ENCODE measurements around the gene MBD3L4. TPM values are rescaled to one million over a fixed set of nuclear protein-coding genes. Genes with fewer than 3 reads are reported as not detected.
A peak's percentile ranks its signal among the peaks of the same experiment; 100 is the strongest.
"Not testable (repeated sequence)": the region's sequence is repeated elsewhere in the genome, so short reads cannot be mapped to it uniquely, and the experiment has no call there.

MBD3L4 gene
- not detected in 2 replicates for polyA plus RNA-seq (2014; cell fraction: cytosol; rRNA removed)
- polyA plus RNA-seq (2014; cell fraction: nucleus; rRNA removed): not detected in 2 replicates

DNA sequence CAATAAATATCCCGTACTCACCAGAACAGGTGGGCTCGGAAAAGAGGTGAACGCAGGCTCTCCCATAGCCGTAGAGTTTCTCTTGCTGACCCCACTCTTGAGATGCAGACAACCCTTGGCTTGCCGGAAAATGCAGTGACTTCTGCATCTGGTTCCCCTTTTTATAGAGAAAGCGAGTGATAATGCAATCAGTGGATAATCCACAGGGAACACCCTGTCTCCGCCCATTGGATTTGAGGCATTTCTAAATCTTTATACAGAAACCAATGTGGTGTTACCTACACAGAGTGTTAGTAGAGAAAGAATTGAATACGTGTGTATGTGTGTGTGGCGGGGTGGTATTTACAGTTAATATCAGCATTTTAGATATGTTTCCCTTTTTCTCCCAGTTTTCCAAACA, at the start of gene MBD3L4:
TSS of gene MBD3L4 (minus strand) at position 101 of the 400 bp plus-strand sequence. CDS start at position 66, 35 bp downstream.
- not testable (repeated sequence) for DNase-seq (ENCODE audit: low spot score)

DNA sequence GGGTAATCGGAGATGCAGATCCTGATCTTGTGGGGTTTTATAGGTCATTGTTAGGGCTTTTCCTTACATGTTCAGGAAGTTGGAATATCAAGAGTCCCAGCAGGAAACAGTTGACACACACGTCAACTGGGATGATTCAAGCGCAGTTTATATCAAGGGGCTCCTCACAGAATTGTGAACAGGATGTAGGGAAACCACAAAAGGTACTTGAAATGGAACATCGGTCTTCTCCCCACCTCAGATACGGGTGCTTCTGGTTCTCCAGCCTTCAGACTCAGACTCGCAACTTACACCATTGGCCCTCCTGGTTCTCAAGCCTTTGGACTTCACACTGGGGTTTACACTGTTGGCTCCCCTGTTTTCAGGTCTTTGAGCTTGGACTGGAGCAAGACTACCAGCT, 49.0 kb upstream of the MBD3L4 start:
- DNase-seq (ENCODE audit: low spot score): no peak

DNA sequence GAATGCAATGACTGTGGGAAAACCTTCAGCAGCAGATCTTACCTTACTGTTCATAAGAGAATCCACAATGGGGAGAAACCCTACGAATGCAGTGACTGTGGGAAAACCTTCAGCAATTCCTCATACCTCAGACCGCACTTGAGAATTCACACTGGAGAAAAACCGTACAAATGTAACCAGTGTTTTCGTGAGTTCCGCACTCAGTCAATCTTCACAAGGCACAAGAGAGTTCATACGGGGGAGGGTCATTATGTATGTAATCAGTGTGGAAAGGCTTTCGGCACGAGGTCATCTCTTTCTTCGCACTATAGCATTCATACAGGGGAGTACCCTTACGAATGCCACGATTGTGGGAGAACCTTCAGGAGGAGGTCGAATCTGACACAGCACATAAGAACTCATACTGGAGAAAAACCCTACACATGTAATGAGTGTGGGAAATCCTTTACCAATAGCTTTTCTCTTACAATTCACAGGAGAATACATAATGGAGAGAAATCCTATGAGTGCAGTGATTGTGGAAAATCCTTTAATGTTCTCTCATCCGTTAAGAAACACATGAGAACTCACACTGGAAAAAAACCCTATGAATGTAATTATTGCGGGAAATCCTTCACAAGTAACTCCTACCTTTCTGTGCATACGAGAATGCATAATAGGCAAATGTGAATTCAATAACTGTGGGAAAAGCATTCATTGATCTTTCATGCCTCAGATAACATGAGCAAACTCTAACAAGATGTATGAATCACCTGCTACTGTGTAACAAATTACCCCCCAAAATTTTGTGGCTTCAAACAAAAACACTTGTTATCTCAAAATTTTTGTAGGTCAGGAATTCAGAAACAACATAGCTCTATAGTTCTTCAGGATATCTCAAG, 43.3 kb upstream of the MBD3L4 start:
- peak; percentile 18 for DNase-seq (ENCODE audit: low spot score)

DNA sequence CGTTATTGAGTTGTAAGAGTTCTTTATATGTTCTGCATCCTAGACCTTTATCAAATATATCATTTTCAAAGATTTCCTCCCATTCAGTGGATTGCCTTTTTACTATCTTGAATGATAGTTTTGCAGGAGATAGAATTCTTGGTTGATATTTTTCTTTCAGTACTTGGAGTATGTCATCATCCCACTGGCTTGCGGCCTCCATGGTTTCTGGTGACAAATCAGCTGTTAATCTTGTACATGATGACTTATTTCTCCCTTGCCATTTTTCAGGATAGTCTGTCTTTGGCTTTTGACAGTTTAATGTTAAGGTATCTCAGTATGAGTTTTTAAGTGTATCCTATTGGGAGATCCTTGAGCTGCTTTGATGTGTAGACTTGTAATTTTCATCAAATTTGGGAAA, 38.0 kb upstream of the MBD3L4 start:
- no peak for DNase-seq (ENCODE audit: low spot score)

DNA sequence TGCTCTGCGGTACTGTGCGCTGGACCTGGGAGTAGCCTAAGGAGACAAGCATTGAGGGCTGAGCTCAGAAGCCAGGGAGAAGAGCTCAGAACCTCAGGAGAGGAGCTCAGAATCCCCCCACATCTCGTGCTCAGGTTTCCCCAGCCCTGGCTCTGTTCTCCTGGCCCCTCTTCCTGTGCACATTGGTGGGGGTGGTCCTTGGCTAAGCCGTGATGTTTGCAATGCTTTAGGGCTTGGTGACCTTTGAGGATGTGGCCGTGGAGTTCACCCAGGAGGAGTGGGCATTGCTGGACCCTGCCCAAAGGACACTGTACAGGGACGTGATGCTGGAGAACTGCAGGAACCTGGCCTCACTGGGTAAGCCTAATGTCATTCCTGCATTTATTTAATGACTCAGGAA, 36.2 kb upstream of the MBD3L4 start:
- DNase-seq (ENCODE audit: low spot score): no peak

DNA sequence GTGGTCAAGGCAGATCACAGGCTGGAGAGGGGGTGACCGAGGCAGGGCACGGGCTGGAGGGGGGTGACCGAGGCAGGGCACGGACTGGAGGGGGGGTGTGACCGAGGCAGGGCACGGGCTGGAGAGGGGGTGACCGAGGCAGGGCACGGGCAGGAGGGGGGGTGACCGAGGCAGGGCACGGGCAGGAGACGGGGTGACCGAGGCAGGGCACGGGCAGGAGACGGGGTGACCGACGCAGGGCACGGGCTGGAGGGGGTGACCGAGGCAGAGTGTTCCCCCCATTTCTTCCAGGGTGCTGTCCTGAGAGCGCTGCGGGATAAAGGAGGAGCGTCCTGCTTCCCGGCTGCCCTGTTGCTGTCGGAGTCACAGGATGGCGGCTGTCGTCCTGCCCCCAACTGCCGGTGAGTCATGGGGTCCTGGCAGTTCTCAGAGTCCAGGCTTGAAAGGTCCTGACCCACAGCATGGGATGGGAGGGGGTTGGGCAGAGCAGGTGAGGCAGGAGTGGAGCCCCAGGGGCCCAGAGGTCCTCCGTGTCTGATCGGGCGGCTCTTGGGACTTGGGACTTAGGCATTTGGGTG, 34.8 kb upstream of the MBD3L4 start:
- no peak for DNase-seq (ENCODE audit: low spot score)

DNA sequence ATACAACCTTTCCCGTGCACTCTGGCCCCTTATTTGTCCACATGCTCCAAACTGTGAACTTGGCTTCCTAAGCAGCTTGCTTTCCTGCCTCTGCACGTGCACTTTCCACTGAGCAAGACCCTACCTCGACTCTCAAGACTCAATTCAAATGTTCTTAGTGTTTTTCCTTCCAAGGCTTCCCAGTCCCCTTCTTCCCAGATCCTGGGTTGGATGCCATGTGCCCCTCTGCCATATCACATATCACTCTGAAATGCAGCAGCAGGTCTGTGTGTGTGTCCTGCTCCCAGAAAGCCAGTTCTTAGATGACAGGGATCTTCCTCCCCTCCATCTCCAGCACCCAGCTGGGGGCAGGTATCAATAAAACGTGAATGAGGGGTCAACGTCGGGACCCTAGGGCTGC, 32.6 kb upstream of the MBD3L4 start:
- DNase-seq (ENCODE audit: low spot score): no peak

DNA sequence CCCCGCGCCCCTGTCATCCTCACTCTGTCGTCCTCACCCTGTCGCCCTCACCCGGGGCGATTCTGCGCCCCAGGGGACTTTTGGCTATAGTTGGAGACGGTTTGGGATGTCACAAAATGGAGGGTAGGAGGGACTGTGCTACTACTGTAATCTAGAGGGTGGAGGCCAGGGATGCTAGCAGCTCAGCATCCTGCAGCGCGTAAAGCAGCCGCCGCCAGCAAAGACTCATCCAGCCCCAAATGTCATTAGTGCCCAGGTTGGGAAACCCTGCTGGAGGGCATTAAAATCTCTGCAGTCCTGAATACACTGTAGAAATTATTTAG, 29.9 kb upstream of the MBD3L4 start:
- no peak for DNase-seq (ENCODE audit: low spot score)

DNA sequence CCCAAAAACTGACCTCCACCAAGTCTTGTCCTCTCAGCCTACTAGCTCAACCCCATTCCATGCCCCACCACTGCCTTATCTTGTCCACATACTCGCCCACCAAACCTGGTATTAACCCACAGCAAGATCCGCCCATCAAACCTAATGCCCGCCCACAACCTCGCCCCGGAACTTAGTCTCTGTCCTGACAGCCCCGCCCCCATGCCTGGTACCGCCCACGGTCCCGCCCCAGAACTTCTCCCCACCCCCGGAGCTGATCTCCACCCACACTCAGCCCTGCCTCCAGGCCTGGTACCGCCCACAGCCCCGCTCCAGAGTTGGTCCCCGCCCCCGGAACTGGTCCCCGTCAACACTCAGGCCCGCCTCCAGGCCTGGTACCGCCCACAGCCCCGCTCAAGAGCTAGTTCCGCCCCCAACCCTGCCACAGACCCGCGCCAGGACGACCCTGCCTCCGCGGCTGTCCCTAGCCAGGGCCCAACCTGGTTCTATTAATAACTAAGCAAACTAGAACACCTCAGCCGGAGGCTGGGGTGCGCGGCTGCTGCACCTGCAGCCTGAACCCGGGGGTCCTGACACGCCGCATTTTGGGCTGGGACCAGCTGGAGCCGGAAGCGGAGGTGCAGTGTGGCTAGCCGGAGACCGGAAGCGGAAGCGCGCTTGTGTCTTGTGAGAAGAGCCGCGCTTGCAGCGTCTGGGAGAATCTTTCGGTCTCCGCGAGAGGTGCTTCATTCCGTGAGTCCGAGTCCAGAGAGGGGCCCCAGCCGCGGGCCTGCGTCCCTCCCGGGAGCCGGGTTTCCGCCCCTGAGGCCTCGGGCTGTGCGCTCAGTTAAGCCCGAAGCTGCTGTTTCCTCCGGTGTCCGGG, 29.3 kb upstream of the MBD3L4 start, which contains the start of gene ZNF557:
TSS of gene ZNF557 (plus strand) at position 662 of the 862 bp plus-strand sequence. CDS start 5,372 bp downstream, outside the sequence.
- DNase-seq (ENCODE audit: low spot score): peak; percentile 92

DNA sequence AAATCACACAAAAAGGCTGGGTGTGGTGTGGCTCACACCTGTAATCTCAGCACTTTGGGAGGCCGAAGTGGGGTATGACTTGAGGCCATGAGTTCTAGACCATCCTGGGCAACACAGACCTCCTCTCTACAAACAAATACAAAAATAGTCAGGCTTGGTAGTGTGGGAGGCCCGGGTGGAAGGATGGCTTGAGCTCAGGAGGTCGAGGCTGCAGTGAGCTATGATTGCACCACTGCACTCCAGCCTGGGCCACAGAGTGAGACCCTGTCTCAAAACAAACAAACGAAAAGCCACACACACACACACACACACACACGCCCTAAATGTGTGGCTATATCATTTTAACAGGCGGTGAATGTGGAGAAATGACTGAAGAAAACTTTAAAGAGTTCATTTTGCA, 28.6 kb upstream of the MBD3L4 start:
- no peak for DNase-seq (ENCODE audit: low spot score)

DNA sequence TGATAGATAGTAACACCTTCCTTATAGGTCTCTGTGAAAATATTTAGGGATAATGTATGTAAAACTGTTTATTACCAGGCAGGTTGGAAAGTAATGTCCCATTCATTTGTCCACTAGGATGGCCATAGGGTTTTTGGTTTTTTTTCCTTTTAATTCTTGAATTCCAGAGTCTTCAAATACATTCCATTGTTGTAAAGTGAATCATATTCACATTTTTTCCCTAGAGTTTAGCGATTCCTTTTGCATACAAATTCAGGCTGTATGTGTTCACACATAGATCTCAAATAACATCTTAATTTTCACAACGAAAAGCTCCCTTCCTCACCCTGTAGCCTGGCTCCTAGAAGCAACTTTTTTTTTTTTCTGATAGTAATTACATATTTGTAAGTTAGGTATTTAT, 27.7 kb upstream of the MBD3L4 start:
- DNase-seq (ENCODE audit: low spot score): no peak

DNA sequence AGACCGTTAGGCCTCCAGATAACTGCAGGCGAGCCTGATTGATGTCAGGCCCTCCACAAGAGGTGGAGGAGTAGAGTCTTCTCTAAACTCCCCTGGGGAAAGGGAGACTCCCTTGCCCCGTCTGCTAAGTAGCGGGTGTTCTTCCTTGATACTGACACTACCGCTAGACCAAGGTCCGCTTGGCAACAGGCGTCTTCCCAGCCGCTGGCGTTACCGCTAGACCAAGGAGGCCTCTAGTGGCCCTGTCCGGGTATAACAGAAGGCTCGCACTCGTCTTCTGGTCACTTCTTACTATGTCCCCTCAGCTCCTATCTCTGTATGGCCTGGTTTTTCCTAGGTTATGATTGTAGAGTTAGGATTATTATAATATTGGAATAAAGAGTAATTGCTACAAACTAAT, 27.1 kb upstream of the MBD3L4 start:
- DNase-seq (ENCODE audit: low spot score): peak; percentile 40

DNA sequence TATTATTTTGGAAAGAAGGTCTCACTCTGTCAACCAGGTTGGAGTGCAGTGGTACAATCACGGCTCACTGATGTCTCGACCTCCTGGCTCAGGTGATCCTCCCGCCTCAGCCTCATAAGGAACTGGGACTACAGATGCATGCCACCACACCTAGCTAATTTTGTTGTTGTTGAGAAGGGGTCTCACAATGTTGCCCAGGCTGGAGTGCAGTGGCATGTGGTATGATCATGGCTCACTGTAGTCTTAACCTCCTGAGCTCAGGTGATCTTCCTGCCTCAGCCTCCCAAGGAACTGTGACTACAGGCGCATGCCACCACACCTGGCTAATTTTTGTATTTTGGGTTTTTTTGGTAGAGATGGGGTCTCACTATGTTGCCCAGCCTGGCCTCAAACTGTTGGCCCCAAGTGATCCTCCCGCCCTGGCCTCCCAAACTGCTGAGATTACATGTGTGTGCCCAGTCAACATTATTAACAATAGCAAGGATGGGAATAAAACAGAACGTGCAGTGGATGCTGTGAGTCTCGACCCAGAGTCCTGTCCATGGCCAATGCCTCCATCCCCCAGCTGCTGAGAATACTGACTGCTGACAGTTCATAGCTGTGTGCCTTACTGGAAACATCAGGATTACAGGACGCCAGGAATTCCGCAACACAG, 23.9 kb upstream of the MBD3L4 start:
- DNase-seq (ENCODE audit: low spot score): no peak

DNA sequence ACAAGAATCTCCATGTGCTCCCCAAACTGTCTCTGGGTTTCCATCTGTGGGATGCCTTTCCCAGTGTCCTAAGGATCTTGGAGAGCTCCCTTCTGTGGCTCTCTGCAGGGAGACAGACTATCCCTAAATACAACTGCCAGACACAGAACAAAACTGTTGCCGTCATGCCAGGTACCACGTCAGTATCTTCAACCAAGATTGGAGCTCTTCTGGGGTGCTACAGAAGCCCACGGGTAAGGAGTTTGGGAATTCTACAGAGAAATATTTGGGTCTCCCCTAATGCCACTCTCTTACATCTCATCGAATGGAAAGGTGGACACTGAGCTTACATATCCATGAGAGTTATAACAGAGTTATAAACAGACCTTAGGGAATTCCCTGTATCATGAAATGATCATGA, 23.4 kb upstream of the MBD3L4 start:
- no peak for DNase-seq (ENCODE audit: low spot score)

DNA sequence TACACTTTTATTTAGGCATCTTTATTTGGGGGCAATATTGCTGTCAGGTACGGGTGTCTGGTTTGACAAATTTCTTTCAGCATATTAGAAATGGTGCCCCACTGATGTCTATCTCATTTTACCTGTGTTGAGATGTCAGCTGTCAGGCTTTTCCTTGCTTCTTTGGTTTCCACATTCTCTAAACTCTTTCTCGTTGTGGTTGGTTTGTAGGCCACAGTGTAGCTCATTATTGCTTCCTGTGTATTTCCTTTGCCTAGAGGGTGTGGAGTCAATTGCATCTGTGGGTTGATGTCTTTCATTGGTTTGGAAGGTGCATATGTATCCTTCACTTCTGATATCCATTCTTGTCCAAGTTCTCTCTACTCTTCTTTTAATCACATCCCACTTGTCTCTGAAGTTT, 20.0 kb upstream of the MBD3L4 start:
- DNase-seq (ENCODE audit: low spot score): not testable (repeated sequence)

DNA sequence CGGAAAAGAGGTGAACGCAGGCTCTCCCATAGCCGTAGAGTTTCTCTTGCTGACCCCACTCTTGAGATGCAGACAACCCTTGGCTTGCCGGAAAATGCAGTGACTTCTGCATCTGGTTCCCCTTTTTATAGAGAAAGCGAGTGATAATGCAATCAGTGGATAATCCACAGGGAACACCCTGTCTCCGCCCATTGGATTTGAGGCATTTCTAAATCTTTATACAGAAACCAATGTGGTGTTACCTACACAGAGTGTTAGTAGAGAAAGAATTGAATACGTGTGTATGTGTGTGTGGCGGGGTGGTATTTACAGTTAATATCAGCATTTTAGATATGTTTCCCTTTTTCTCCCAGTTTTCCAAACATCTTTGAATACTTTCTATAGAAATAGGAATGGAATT, 18.6 kb upstream of the MBD3L4 start, which contains the start of gene MBD3L3:
TSS of gene MBD3L3 (minus strand) at position 101 of the 400 bp plus-strand sequence. CDS start at position 30, 71 bp downstream.
- DNase-seq (ENCODE audit: low spot score): not testable (repeated sequence)

DNA sequence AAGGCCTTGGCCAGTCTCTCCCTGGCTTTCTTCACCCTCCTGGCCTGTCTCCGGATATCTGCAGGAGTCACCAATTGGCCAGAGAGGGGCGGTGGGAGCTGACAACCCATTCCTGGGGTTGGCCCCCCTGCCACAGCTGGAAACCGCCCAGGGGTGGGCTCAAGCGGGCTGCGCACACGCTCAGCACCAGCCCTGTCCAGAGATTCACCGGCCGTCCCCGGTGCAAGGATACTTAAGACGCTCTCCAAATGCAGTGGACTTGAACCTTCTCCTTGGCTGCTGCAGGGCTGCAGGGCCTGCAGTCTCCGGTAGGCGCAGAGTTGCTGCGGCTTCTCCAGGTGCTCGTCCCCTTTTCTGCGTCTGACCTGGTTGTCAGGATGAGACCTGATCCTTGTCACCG, 16.4 kb upstream of the MBD3L4 start:
- DNase-seq (ENCODE audit: low spot score): not testable (repeated sequence)

DNA sequence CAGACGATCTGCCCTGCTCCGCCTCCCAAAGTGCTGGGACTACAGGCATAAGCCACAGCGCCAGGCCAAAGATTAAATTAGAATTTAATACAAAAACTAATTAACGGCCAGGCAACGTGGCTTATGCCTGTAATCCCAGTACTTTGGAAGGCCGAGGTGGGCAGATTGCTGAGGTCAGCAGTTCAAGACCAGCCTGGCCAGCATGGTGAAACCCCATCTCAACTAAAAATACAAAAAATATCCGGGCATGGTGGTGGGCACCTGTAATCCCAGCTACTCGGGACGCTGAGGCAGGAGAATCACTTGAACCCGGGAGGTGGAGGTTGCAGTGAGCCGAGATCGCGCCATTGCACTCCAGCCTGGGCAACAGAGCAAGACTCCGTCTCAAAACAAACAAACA, 15.7 kb upstream of the MBD3L4 start:
- not testable (repeated sequence) for DNase-seq (ENCODE audit: low spot score)

DNA sequence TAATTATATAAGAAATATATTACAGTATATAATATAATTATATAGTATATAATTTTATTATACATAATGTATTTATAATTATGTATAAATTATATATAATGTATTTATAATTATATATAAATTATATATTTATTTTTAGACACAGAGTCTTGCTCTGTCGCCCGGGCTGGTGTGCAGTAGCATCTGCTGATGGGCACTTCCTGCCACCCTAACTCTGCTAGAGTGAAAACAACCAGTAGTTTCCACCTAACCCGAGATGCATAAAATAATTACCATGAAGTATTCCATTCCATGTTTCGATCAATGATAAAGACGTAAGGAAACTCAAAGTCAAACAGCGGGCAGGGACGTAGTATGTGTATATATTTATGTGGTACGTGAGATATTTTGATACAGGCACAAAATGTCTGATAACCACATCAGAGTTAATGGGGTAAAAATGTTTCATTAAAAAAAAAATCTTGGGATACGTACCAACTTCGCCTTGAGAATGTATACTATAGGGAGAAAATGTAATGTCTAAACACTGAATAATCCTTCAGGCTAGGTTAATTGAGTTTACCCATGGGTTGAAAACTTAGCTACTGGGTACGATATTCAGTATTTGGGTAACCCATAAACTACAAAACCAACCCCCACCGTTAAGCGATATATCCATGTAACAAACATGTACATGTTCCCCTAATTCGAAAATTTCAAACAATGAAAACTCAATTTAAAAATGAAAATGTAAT, 14.8 kb upstream of the MBD3L4 start:
- DNase-seq (ENCODE audit: low spot score): not testable (repeated sequence)

DNA sequence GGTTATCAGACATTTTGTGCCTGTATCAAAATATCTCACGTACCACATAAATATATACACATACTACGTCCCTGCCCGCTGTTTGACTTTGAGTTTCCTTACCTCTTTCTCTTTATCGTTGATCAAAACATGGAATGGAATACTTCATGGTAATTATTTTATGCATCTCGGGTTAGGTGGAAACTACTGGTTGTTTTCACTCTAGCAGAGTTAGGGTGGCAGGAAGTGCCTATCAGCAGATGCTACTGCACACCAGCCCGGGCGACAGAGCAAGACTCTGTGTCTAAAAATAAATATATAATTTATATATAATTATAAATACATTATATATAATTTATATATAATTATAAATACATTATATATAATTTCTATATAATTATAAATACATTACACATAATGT, 12.9 kb upstream of the MBD3L4 start:
- not testable (repeated sequence) for DNase-seq (ENCODE audit: low spot score)

DNA sequence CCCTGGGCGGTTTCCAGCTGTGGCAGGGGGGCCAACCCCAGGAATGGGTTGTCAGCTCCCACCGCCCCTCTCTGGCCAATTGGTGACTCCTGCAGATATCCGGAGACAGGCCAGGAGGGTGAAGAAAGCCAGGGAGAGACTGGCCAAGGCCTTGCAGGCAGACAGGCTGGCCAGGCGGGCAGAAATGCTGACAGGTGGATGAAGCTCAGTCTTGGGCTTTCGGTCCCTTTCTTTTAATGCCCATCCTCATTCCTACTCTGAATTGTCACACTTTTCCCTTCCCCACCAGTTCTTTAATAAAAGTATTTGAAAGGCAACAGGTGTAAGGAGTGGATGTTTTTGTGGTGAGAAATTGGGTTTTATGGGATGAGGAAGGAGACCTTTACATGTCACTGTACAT, 11.4 kb upstream of the MBD3L4 start:
- not testable (repeated sequence) for DNase-seq (ENCODE audit: low spot score)

All from SK-N-DZ (cell line).